Cerebellar cortex (tissue), 1 donor: ENCODE data around the gene NKD1.

ENCODE experiments used
- DNase-seq: peaks from one replicate; pipeline ENCODE4 v3.0.0-alpha.2; 2015; ENCODE audit warnings: low spot score

The NKD1 gene

DNA sequence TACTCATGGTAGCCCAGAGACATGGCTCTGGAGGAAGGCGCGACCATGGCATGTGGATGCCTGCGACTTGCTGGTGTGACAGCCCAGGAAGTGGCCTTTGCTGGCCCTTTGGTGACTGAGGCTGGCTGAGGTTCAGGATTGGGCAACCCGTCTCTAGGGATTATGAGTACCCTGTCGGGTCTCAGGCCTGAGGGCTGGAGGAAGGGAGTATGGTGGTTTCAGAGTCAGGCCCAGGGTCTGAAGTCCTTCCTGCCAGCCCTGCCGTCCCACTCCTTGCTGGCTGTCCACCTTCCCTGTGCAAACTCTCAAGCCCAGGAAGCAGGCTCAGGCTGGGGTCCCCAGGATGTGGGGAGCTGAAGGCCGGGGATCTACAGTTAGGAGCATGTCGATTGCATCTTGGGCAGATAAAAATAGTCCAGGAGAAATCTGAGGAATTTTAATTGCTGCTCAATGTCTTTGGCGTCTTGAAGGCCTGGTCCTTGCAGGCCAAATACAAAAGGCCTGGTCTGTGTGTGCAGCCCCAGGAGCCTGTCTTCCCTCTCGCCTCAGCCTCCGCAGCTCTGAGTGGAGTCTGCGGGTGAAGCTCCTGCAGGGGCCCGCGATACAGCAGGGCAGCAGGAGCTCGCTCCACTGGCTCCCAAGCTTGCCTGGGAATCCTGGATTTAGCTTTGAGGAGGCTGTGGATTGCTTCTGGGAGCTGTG, 52.5 kb downstream of the NKD1 start:
- no peak for DNase-seq

DNA sequence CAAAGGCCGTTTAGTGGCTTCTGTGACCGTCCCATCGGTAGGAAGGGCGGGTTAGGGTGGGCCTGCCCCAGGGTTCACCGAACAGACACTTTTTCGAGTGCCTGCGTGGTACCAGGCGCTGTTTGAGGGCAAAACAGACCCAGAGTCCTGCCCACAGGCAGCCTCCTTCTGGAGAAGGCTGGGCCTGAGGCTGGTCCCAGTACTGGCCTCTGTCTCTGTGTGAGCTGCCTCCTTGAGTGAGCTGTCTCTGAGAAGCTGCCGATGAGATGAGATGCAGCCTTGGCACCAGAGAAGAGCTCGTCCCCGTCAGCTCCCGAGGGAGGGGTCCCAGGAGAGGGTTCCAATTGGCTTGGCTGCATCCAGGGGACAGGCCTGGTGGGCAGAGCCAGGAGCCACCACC, 53.1 kb downstream of the NKD1 start:
- DNase-seq, result no peak

- DNase-seq, result no peak
These were observed 53.9 kb downstream of the NKD1 start for GRCh38 chr16:50602126-50602525.

GRCh38 chr16:50602531-50603205, 54.5 kb downstream of the NKD1 start:
- peak; percentile 32 for DNase-seq

DNA sequence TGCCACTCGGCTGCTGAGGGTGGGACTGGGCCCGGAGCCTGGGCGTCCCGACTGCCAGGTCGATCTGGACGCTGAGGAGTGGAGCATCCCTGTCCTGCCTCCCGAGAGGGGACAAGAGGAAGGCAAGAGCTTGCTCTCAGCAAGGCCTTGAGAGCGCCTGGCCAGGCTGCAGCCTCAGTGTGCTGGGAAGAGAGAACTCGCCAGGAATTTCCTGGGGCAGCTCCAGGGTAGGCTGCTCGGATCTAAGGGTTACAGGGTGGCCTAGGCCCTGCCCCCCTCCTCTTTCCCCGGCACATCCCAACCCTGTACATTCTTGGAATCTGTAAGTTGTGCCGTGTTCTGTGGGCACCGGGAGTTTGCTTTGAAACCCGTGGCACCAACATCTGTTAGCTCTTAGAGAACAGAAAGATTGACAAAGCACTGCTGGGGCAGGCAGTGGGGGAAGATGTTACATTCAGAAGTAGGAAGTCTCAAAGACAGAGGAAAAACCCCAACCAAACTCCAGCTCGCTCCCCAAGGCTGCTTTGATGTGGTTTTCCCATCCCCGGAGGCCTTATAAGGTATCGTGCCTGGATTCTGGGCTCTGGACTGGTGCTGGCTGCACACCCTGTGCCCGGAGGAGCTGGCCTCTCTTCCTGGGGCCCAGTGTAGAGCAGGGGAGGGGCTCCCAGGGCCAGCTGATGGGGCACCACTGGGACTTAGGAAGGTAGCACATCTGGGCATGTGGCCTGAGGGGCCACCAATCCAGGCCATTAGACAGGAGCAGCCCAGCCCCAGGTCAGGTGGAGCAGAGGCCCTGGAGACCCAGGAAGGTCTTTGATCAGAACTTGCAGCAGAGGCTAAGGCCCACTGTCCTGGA, 55.2 kb downstream of the NKD1 start:
- no peak for DNase-seq

GRCh38 chr16:50604065-50604418, 55.8 kb downstream of the NKD1 start:
- no peak for DNase-seq

- no peak for DNase-seq
These were observed 56.4 kb downstream of the NKD1 start for GRCh38 chr16:50604610-50605009.

GRCh38 chr16:50605733-50606430, 57.7 kb downstream of the NKD1 start:
- no peak for DNase-seq

- no peak for DNase-seq
These were observed 58.3 kb downstream of the NKD1 start for GRCh38 chr16:50606431-50607050.

DNA sequence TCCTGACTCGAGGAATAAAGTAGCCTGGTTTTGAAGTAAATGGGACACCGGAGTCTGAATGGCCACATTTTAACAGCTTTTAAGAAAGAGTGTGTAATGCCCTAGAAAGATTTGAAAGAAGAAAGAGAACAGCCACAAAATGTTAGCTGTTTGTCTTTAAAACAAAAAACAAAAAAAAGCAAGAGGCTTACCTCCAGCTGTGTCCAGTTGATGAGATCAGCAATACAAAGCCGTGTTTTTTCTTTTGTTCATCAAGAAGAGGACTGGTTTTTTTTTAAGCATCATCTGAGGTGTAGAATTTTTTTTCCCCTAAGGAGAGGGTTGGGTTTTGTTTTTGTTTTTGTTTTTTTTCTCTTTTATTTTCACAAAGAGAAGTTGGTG, 58.8 kb downstream of the NKD1 start:
- no peak for DNase-seq

DNA sequence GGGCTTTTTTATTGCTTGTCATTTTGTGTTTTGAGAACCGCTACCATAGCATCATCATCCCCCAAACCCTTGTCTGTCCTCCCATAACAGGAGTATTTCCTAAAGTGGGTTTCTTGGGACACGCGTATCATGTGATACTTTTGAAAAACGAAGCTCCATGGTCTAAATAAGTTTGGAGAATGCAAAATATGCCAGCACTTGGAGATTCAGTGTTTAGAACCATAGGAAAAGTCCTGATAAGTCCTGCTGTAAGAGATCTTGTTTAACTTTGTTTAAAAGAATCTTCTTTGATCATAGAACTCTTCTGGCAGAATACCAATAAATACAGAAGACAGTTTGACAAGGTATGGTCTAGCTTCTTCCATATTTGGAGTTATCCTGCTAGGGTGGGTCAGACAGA, 59.3 kb downstream of the NKD1 start:
- no peak for DNase-seq

DNA sequence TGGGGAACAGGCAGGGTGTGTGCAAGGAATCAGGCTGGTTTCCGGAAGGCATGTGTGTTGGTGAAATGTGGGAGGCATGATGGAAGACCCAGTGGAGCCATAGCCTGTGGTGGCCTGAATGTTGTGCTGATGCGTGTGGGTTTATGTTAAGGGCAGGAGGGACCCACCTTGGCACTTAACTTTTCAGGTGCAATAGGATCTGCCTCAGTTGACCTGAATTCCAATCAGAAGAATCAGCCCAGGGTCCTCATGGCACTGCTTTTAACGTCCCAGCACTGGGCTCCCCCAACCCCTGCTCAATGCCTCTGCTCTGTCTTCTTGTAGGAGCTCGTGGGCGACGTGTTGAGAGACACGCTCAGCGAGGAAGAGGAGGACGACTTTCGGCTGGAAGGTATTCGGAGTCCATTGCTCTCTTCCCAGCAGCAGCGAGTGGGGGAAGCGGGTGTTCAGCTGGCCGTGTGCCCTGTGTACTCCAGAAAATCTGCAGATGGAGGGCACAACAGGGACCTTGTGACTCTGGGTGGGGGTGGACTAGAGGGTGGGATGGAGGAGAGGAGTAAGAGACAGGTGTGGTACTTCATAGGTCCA, 59.9 kb downstream of the NKD1 start:
- no peak for DNase-seq

DNA sequence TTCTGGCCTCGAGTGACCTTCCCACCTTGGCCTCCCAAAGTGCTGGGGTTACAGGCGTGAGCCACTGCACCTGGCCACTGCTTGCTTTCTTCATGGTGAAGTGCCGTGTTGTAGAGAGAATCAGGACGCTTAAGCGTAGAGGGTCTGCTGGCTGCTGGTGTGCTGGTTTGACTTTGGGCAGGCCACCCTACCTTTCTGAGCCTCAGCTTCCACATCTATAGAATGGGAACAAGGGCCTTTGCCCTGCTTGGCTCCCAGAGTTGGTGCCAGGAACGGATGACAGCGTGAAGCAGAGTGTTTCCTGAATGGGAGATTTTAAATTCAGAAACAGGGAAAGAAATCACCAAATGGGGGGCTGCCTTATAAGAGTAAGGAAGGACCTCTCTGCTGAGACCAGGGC, 60.9 kb downstream of the NKD1 start:
- DNase-seq, result no peak

DNA sequence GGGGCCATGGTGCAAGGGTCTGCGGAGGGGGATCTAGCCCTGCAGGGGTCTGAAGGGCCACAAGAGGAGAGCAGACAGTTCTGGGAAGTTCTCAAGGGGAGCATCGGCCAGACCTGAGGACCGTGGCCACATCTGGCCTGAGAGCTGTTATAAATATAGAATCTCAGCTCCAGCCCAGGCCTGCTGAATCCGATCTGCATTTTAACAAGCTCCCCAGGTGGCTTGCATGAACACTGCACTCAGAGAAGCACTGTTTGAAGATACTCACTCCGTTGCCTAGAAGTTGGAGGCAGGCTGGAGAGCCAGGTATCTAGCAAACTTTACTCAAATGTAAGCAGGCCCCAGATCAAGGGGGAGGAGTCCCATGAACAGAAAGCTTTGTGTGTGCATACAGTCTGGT, 61.3 kb downstream of the NKD1 start:
- no peak for DNase-seq

DNA sequence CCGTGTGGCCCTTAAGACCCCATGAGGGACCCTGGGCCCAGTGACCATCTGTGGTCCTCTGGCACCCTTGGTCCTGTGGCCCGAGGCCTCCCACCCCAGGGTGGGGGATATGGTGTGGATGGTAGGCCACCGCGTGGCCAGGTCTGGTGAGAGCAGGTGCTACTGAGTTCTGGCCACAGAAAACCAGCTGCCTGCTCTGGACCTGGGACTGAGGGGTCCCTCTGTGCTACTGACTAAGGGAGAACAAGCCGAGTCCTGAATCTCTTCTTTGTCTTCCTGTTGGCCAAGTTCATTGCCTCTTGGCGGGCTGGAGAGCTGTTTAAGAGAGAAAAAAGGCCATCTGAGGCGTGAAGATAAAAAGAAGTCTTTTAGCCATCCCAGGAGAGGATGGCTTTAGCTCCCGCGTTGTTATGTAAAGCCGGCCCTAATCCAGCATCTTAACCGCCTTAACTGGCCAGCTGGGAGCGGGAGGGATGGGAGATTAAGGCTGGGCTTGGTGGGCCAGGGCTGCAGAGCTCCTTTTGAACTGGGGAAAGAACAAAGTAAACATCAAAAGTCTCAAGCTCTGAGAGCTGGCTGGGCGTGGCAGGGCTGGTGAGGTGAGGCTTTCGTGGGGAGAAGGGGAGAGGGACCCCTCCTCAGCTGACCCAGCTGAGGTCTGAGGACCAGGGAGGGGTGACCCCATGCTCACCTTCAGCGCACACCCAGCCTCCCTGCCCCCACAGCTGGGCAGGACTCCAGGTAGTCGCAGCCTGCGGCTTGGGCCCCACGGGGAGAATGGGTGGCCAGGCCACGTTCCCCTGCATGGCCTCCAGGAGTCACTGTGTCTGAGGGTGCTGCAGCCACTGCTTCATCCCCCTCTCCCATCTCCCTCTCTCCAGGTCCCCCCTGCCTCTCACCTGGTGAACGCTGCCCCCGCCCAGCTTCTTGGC, 62.4 kb downstream of the NKD1 start:
- no peak for DNase-seq

- no peak for DNase-seq
These were observed 63.2 kb downstream of the NKD1 start for GRCh38 chr16:50611332-50611934.

DNA sequence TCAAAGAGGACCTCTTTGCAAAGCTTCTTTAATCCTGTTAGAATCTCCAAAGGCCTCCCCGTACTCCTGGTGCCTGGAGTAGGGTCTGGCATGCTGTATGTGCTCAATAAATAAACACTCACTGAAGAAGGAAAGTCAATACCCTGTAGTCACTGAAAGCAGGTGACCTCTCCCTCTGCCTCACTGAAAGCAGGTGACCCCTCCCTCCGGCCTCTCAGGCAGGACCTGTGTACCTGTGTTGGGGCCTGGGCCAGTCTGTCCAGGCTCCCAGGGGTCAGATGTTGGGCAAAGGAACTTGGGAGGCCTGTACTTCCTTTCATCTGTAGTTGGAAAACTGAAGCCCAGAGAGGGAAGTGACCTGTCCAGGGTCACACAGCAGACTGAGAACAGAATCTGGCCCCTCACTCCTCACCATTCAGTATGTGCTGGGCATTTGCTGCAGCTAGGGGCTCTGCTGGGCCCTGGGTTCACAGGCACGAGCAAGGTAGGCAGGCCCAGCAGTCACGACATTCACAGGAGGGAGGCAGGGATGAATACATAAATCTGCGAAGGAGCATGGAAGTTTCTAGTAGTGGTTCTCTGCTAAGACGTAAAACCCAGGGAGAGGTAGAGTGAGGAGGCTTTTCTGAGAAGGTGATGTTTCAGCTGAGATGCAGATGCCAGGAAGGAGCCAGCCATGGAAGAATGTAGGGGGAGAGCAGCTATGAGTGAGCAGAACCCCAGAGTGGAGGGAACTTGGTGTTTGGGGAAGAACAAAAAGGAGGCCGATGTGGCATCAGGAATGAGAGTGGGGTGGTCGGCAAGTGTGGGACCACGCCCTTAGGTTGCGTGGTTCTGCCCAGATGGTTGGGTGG, 64.0 kb downstream of the NKD1 start:
- DNase-seq, result no peak

DNA sequence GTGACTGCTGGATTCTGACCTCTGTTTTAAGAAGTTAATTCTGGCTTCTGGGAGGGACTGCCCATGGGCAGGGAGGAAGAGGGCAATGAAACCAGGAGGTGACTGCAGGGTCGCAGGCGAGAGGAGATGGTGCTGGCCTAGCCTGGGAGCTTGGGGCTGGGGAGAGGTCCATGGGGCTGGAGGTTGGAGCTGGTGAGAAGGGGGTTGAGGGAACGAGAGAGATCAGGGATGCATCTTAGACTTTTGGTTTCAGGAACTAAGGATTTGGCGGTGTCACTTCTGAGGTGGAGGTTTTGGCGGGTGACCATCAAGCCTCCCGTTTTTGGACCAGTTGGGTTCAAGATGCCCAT, 64.6 kb downstream of the NKD1 start:
- no peak for DNase-seq

DNA sequence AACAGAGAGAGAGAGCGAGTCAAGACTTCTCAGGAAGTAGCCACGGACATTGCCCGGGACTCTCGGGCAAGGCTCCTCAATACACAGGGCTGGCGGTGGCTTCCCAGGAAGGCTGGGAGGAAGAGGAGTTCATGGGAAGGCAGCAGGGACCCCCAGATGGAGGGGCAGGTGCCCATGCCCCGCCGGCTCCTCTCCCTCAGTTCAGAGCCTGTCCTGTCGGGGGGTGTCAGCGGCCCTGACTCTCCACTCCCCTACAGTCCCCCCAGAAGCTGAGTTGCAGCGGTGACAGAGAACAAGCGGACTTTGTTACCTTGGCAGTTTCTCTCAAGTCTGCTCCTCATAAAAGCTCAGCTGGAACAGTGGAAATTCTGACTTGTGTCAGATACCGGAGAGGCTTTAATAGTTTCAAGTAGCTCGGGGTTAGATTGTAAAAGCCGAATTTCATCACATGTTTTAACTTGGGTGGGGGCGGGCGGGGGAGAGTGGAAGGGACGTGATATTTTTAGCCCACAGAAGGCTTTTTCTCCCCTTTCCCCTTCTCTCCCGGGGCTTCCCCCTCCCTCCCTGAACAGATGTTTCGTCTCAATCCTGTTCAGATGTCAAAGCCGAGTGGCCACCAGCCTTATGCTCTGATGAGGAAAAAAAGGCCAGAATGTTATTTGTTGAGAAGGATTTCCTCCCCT, 65.2 kb downstream of the NKD1 start:
- DNase-seq, result no peak
